Fibroblast of gingiva (primary cell): ENCODE results near the gene KCNMB3.

Experiments used
- DNase-seq: peaks from one replicate; pipeline ENCODE4 v3.0.0-alpha.2; 2011; ENCODE audit warnings: low read depth

KCNMB3 gene

DNA sequence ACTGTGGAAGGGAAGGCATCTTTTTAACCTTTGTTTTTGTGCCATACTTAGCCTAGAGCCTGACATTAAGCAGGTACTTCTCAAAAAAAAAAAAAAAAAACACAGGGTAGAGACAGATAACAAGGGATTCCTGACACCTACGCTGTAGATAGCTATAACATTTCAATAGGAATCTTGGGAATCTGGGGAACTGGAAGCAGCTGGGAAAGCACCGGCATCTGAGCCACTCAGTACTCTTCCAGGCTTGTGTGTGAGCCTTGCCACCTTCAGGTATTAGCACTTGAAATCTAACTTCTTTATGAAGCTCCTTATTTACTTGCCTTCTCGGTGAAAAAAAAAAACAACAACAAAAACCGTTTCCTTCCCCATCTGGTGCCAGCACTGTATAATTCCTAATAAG, 56.0 kb downstream of the KCNMB3 start:
- no peak for DNase-seq
